CD4-positive, alpha-beta T cell (primary cell): ENCODE measurements around the gene GRID1. TPM values are rescaled to one million over a fixed set of nuclear protein-coding genes. Genes with fewer than 3 reads are reported as not detected.

Source experiments
- ATAC-seq: fragments of 200-7000 bp; cut with Tn5 transposase; one replicate; pipeline ENCODE4 v1.10.0; 2022; ENCODE audit warnings: mild to moderate bottlenecking; ENCODE audit not compliant: poor library complexity
- CTCF ChIA-PET: fragments of 350-600 bp; sonication (Branson Sonifier 250); formaldehyde crosslinking; loops from one replicate; lab custom pipeline; 2021; ENCODE audit warnings: antibody characterized with exemption, inconsistent platforms; lab: Charles Lee
- POLR2A ChIA-PET: fragments of 350-600 bp; sonication (Branson Sonifier 250); formaldehyde crosslinking; loops from one replicate; lab custom pipeline; 2021; ENCODE audit warnings: antibody characterized with exemption, inconsistent platforms; lab: Charles Lee
- DNase-seq, 14 experiments: peaks; one replicate each; pipeline ENCODE4 v3.0.0-alpha.2; 2013 to 2020; ENCODE audit warnings: mixed read lengths in 2 of 14
- H3K27ac ChIP-seq, 2 donors: one replicate each; pipeline versions ENCODE4 v1.5.1 to v1.7.0; 2013; ENCODE audit warnings: low read length in 2 of 2, low read depth in 1 of 2, mild to moderate bottlenecking in 1 of 2
- H3K27me3 ChIP-seq, 2 experiments: 1 replicate in 1 of 2; 2 replicates in 1 of 2; pipeline versions ENCODE4 v1.6.1 to v1.7.0; 2013; ENCODE audit warnings: low read length in 2 of 2, control low read depth in 1 of 2, mild to moderate bottlenecking in 1 of 2, moderate library complexity in 1 of 2; ENCODE audit not compliant: insufficient read depth in 2 of 2, control insufficient read depth in 1 of 2
- H3K36me3 ChIP-seq: one replicate; pipeline ENCODE4 v1.6.1; 2013; ENCODE audit warnings: low read length, control low read depth; ENCODE audit not compliant: insufficient read depth
- H3K4me1 ChIP-seq: one replicate; pipeline ENCODE4 v1.6.1; 2013; ENCODE audit warnings: low read length, control low read depth; ENCODE audit not compliant: insufficient read depth
- H3K4me3 ChIP-seq: one replicate; pipeline ENCODE4 v1.5.1; 2013; ENCODE audit warnings: mild to moderate bottlenecking, low read length, moderate library complexity
- H3K9me3 ChIP-seq, 2 experiments: 1 replicate in 1 of 2; 2 replicates in 1 of 2; pipeline versions ENCODE4 v1.6.1 to v1.7.0; 2013; ENCODE audit warnings: low read length in 2 of 2, mild to moderate bottlenecking in 2 of 2, control low read depth in 1 of 2, moderate library complexity in 1 of 2; ENCODE audit not compliant: control insufficient read depth in 1 of 2, insufficient read depth in 1 of 2
- H3K27ac Mint-ChIP-seq: one replicate; pipeline ENCODE4 v1.8.0; 2020; ENCODE audit warnings: mixed read lengths
- H3K27me3 Mint-ChIP-seq: one replicate; pipeline ENCODE4 v1.8.0; 2021; ENCODE audit warnings: mixed read lengths
- H3K36me3 Mint-ChIP-seq: one replicate; pipeline ENCODE4 v1.8.0; 2021; ENCODE audit warnings: low read depth, mixed read lengths
- H3K4me1 Mint-ChIP-seq: one replicate; pipeline ENCODE4 v1.8.0; 2021; ENCODE audit warnings: low read depth, mixed read lengths
- H3K4me3 Mint-ChIP-seq: one replicate; pipeline ENCODE4 v1.8.0; 2020; ENCODE audit warnings: mild to moderate bottlenecking, mixed read lengths
- H3K9me3 Mint-ChIP-seq: one replicate; pipeline ENCODE4 v1.8.0; 2020; ENCODE audit warnings: mixed read lengths
- intact Hi-C, 2 experiments: fragments of 100-400 bp; cut with DNase I in 1 of 2; cut with micrococcal nuclease in 1 of 2; formaldehyde crosslinking; loops; one replicate each; pipeline versions ENCODE4 v1.15.1 to v1.9.0; 2023 to 2025; cut with DNase I, micrococcal nuclease
- total RNA-seq, 174 experiments: library from RNA in 2 of 174; stranded (reverse) in 2 of 174; gene quantifications; one replicate each; pipeline ENCODE4 v1.2.3 and lab custom pipeline; 2021 to 2026
- TF ChIP-seq, protein P1 (sequence below): fragments of 200-600 bp; IDR thresholded peaks from one replicate; pipeline ENCODE4 v1.8.0; 2022; ENCODE audit warnings: antibody characterized with exemption, mild to moderate bottlenecking

The GRID1 gene
- total RNA-seq, 2 experiments from 2014 or later, result not detected

DNA sequence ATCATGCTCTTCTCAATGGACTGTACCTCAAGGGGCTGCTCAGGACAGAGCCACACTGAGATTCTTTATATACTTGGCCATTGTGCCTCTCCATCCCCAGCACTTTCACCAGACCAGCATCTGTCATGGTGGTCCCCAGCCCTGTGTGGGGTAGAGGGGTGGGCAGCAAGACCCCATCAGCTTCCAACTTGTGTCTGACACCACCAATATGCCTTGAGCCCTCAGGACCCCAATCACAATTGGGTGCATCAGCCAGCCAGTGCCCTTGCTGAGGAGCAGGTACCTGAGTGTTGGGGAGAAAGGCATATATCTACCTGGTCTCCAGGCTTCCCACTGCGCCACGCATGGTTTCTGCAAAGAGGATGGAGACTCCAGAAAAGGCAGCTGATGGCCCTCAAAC, 56.3 kb downstream of the GRID1 start:
- H3K27ac ChIP-seq, result no peak overlapping the region
- no peaks in the 10 kb centered on the region for H3K4me1 ChIP-seq
- Mint-ChIP-seq H3K27ac (no peak overlapping the region), H3K36me3 (no peaks in the 10 kb centered on the region), H3K4me1 (no peaks in the 10 kb centered on the region), H3K9me3 (no peaks in the 10 kb centered on the region), H3K4me3 (no peak overlapping the region), H3K27me3 (peaks cover 20% of the 10 kb centered on the region)
- TF ChIP-seq, protein P1, sequence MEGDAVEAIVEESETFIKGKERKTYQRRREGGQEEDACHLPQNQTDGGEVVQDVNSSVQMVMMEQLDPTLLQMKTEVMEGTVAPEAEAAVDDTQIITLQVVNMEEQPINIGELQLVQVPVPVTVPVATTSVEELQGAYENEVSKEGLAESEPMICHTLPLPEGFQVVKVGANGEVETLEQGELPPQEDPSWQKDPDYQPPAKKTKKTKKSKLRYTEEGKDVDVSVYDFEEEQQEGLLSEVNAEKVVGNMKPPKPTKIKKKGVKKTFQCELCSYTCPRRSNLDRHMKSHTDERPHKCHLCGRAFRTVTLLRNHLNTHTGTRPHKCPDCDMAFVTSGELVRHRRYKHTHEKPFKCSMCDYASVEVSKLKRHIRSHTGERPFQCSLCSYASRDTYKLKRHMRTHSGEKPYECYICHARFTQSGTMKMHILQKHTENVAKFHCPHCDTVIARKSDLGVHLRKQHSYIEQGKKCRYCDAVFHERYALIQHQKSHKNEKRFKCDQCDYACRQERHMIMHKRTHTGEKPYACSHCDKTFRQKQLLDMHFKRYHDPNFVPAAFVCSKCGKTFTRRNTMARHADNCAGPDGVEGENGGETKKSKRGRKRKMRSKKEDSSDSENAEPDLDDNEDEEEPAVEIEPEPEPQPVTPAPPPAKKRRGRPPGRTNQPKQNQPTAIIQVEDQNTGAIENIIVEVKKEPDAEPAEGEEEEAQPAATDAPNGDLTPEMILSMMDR, result no peak
- DNase-seq (no peak), ATAC-seq (no peak)
- ChIA-PET CTCF (interaction anchor here (0.5 kb wide), 1 partner anchor 1699 kb away, joined by 3 read pairs; no protein-coding TSS in a partner anchor), POLR2A (no interaction called here)
- peaks cover 0 to 3% of the 10 kb centered on the region in 2 experiments for H3K9me3 ChIP-seq
- no peak overlapping the region for H3K4me3 ChIP-seq
- no peaks in the 10 kb centered on the region for H3K36me3 ChIP-seq
- intact Hi-C loops, result no loop called here
- no peaks in the 10 kb centered on the region for H3K27me3 ChIP-seq

- ChIA-PET CTCF (no interaction called here), POLR2A (no interaction called here)
- Histone ChIP-seq H3K27me3 (no peaks in the 10 kb centered on the region), H3K9me3 (peaks cover 0 to 3% of the 10 kb centered on the region in 2 experiments), H3K27ac (no peak overlapping the region), H3K4me3 (no peak overlapping the region), H3K4me1 (no peaks in the 10 kb centered on the region), H3K36me3 (no peaks in the 10 kb centered on the region)
- intact Hi-C loops, result no loop called here
- ATAC-seq, result no peak
- H3K27me3 Mint-ChIP-seq, result peaks cover 15% of the 10 kb centered on the region
- H3K27ac Mint-ChIP-seq, result no peak overlapping the region
- DNase-seq, result no peak
- no peaks in the 10 kb centered on the region for H3K9me3 Mint-ChIP-seq
- H3K4me3 Mint-ChIP-seq, result no peak overlapping the region
- no peaks in the 10 kb centered on the region for H3K36me3 Mint-ChIP-seq
- H3K4me1 Mint-ChIP-seq, result no peaks in the 10 kb centered on the region
- TF ChIP-seq, protein P1, result no peak
Measured at GRCh38 chr10:86308056-86308455, 58.5 kb downstream of the GRID1 start.

- no peak overlapping the region for H3K27ac Mint-ChIP-seq
- no peak for ATAC-seq
- H3K36me3 Mint-ChIP-seq, result no peaks in the 10 kb centered on the region
- intact Hi-C loops, result no loop called here
- no peaks in the 10 kb centered on the region for H3K27me3 ChIP-seq
- DNase-seq, result no peak
- no peaks in the 10 kb centered on the region for H3K36me3 ChIP-seq
- no peak overlapping the region for H3K4me3 ChIP-seq
- TF ChIP-seq, protein P1, result no peak
- H3K4me1 ChIP-seq, result no peaks in the 10 kb centered on the region
- ChIA-PET POLR2A (no interaction called here), CTCF (no interaction called here)
- no peaks in the 10 kb centered on the region for H3K4me1 Mint-ChIP-seq
- peaks cover 0 to 3% of the 10 kb centered on the region in 2 experiments for H3K9me3 ChIP-seq
- H3K4me3 Mint-ChIP-seq, result no peak overlapping the region
- peaks cover 20% of the 10 kb centered on the region for H3K27me3 Mint-ChIP-seq
- H3K9me3 Mint-ChIP-seq, result no peaks in the 10 kb centered on the region
- no peak overlapping the region for H3K27ac ChIP-seq
Measured at GRCh38 chr10:86306628-86307278, 59.8 kb downstream of the GRID1 start.
